Mesodermal cell (in vitro differentiated cells): ENCODE results near the gene INS.
"Not testable (repeated sequence)": the region's sequence is repeated elsewhere in the genome, so short reads cannot be mapped to it uniquely, and the experiment has no call there.

Experiments used
- H3K27ac ChIP-seq: 2 replicates; pipeline ENCODE4 v1.7.0; 2013; ENCODE audit warnings: mild to moderate bottlenecking, low read depth, low read length, moderate library complexity; ENCODE audit not compliant: severe bottlenecking
- H3K36me3 ChIP-seq: 2 replicates; pipeline ENCODE4 v1.7.1; 2013; ENCODE audit warnings: mild to moderate bottlenecking, low read length, moderate library complexity; ENCODE audit not compliant: control insufficient read depth, insufficient read depth
- H3K4me1 ChIP-seq: one replicate; pipeline ENCODE4 v1.7.1; 2013; ENCODE audit warnings: mild to moderate bottlenecking, low read length; ENCODE audit not compliant: insufficient read depth, control insufficient read depth, poor library complexity, severe bottlenecking
- H3K4me3 ChIP-seq: 2 replicates; pipeline ENCODE4 v1.7.0; 2013; ENCODE audit warnings: low read length, control low read depth, mild to moderate bottlenecking; ENCODE audit not compliant: insufficient read depth, poor library complexity, severe bottlenecking; ENCODE audit errors: extremely low read depth
- H3K9me3 ChIP-seq: 2 replicates; pipeline ENCODE4 v1.7.1; 2013; ENCODE audit warnings: mild to moderate bottlenecking, low read length, moderate library complexity; ENCODE audit not compliant: control insufficient read depth
- WGBS, 2 experiments: methylation state at CpG; one replicate each; pipeline ENCODE4 v1.1.5; 2013; ENCODE audit warnings: missing lambda C conversion rate in 2 of 2; ENCODE audit not compliant: insufficient coverage in 2 of 2; 5-methylcytosine and 5-hydroxymethylcytosine counted together

INS gene

DNA sequence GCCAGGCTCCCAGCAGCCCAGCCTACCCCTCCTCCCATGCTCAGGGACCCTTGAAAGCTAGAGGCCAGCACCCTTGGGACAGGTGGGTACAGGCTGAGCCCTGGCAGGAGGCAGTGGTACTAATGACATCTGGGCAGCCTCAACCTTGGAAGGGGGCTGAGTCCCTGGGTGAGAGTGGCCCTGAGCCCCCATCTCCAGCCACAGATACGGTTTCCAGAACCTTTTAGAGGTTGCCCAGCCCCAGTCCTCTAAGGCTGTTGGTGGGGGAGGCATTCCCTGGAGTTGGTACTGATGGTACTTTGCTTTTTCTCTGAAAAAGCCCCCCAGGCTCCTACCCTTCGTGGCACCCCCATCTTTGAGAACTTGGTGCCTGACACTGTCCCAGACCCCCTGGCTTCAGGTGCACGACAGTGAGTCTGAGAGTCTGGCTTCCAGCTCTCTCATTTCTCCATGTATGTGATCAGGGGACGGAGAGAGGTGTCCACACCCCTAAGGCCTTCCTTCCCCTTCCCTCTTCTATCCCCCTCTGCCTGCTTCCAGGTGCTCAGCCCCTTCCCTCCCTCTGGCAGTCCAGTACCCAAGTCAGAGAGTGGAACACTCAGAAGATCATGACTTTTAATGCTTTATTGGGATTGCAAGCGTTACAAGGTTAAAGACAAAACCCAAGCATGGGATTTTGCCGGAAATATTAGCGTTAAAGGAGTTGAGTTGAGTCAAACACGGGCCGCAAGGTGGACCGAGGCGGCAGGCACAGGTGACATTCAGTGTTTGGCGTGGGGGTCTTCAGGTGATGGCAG, 32.3 kb downstream of the INS start:
- WGBS, 2 experiments: 92 to 94% methylated on average over 11 of the region's 12 CpGs
- peaks cover 5% of the 10 kb centered on the region for H3K36me3 ChIP-seq
- H3K4me3 ChIP-seq: no peak overlapping the region
- H3K27ac ChIP-seq: no peak overlapping the region
- no peaks in the 10 kb centered on the region for H3K4me1 ChIP-seq
- H3K9me3 ChIP-seq: no peaks in the 10 kb centered on the region

DNA sequence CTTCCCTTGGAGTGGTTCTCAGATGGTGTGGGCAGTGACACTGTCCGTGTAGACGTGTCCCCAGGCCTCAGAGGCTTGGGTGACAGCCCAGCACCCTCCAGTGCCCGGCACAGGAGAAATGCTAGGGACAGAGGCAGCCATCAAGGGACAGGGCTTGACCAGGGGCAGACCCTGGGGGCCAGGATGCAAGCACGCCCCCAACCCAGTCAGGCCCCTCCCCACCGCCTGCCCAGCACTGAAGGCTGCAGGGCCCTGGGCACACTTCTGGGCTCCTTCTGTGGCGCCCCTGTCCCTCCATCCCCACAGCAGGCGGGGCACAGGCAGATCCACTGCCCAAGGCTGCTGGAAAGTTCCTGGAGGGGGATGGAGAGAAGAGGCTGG, 32.9 kb downstream of the INS start:
- no peak overlapping the region for H3K27ac ChIP-seq
- H3K36me3 ChIP-seq: peaks cover 5% of the 10 kb centered on the region
- no peaks in the 10 kb centered on the region for H3K9me3 ChIP-seq
- H3K4me1 ChIP-seq: no peaks in the 10 kb centered on the region
- no peak overlapping the region for H3K4me3 ChIP-seq
- WGBS, 2 experiments: 85 to 88% methylated on average over 3 to 4 of the region's 7 CpGs

DNA sequence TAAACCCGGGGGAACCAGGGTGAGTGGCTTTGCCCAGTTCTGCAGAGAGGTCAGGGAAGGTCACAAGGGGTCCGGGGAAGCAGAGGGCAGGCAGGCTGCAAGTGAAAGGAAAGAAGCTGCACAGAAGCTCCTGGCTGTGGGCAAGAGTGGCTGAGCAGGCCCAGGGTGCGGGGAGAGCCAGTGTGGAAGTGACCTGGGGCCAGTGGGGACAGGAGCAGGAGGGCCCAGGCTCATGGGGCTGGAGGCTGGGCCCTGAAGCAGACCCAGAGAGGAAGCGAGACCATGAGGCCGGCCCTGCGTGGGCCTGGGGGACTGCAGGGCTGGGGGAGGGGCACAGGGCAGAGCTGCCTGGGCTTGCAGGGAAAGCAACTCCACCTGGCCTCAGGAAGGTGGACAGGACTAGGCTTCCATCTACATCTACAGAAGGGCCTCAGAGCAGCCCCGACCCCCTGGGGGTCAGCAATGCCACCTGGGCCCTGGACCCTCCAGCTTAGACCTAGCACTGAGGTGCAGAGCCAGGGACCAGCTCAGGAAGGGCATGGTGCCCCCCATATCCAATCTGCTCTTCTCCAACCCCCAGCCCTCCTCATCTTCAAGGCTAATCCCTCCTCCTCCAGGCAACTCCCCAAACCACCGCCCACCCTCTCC, 33.4 kb downstream of the INS start:
- 77 to 89% methylated on average over 6 to 8 of the region's 8 CpGs for WGBS, 2 experiments
- H3K9me3 ChIP-seq: no peaks in the 10 kb centered on the region
- no peak overlapping the region for H3K27ac ChIP-seq
- H3K4me3 ChIP-seq: no peak overlapping the region
- peaks cover 5% of the 10 kb centered on the region for H3K36me3 ChIP-seq
- H3K4me1 ChIP-seq: peaks cover 3% of the 10 kb centered on the region

DNA sequence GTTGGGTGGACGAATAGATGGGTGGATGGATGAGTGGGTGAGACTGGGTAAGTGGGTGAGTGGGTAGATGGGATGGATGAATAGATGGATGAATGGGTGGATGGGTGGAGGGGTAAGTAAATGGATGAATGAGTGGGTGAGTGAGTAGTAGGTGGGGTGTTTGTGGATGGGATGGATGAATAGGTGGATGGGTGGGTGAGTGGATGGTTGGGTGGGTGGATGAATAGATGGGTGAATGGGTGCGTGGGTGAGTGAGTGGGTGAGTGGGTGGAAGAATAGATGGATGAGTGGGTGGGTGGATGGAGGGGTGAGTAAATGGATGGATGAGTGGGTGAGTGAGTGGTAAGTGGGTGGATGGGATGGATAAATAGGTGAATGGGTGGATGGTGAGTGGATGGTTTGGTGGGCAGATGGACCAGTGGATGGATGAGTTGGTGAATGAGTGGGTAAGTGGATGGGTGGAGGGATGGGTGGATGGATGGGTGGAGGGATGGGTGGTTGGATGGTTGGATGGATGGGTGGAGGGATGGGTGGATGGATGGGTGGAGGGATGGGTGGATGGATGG, 34.4 kb downstream of the INS start:
- Histone ChIP-seq H3K4me1 (peaks cover 13% of the 10 kb centered on the region), H3K9me3 (no peaks in the 10 kb centered on the region), H3K4me3 (no peak overlapping the region), H3K36me3 (peaks cover under 1% of the 10 kb centered on the region), H3K27ac (no peak overlapping the region)
- WGBS, 2 experiments: 81 to 82% methylated on average over 2 of the region's 2 CpGs

DNA sequence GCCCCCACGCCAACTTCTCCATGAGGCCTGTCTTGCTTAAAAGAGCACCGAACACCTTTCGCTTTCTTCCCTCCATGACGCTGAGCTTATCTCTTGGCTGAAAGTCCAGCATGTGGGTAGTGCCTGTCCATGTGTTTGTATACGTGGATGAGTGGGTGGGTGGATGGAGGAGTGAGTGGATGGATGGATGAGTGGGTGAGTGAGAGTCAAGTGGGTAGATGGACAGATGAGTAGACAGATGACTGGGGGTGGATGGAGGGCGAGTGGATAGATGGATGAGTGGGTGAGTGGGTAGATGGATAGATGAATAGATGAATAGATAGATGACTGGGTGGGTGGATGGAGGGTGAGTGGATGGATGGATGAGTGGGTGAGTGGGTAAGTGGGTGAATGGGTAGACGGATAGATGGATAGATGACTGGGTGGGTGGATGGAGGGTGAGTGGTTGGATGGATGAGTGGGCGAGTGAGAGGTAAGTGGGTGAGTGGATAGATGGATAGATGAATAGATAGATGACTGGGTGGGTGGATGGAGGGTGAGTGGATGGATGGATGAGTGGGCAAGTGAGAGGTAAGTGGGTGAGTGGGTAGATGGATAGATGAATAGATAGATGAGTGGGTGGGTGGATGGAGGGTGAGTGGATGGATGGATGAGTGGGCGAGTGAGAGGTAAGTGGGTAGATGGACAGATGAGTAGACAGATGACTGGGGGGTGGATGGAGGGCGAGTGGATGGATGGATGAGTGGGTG, 36.1 kb downstream of the INS start:
- not testable (repeated sequence) for H3K36me3 ChIP-seq, H3K27ac ChIP-seq, H3K9me3 ChIP-seq, H3K4me3 ChIP-seq
- WGBS, 2 experiments: 90 to 94% methylated on average over 7 to 8 of the region's 10 CpGs
- H3K4me1 ChIP-seq: peaks cover 21% of the 10 kb centered on the region

DNA sequence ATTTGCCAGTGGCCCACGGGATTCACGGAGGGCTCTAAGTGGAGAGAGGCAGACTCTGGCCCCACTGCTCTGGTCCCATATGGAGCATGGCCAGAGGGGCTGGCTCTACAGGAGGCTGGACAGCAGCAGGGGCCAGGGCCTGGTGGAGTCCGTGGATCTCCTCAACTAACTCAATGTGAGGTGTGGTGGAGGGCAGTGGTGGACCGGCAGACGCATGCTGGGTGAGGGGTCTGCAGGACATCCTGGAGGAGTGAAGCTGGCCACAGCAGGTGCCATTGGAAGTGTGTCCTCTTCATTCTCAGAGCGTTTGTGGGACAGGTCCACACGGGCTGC, 37.4 kb downstream of the INS start:
- Histone ChIP-seq H3K36me3 (no peaks in the 10 kb centered on the region), H3K4me1 (peaks cover 21% of the 10 kb centered on the region), H3K4me3 (no peak overlapping the region), H3K9me3 (no peaks in the 10 kb centered on the region), H3K27ac (no peak overlapping the region)
- 90 to 94% methylated on average over 4 to 6 of the region's 7 CpGs for WGBS, 2 experiments

DNA sequence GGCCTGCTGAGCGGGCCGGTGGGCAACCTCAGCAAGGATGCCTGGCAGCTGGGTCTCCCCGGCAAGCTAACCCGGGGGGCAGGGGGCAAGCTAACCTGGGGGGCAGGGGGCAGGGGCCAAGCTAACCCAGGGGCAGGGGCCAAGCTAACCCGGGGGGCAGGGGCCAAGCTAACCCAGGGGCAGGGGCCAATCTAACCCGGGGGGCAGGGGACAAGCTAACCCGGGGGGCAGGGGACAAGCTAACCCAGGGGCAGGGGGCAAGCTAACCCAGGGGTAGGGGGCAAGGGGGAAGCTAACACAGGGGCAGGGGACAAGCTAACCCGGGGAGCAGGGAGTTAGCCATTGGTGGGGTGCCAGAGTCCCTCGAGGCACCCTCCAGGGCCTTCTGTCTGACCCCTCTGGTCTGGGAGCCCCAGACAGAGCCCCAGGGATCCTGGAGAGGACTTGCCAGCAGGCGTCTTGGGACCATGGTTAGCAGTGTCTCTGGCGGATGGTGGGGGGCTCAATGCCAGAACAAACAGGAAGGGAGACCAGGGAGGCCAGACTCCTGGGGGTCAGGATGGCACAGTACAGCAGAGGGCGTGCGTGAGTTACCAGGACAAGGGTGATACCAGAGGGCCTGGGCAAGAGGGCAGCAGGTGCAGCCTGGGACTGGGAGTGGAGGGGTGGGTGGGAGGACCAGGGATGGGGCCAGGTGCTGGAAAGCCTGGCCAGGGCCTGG, 37.9 kb downstream of the INS start:
- Histone ChIP-seq H3K36me3 (no peaks in the 10 kb centered on the region), H3K9me3 (no peaks in the 10 kb centered on the region), H3K27ac (no peak overlapping the region), H3K4me3 (no peak overlapping the region), H3K4me1 (peaks cover 21% of the 10 kb centered on the region)
- 91 to 94% methylated on average over 8 to 10 of the region's 13 CpGs for WGBS, 2 experiments

DNA sequence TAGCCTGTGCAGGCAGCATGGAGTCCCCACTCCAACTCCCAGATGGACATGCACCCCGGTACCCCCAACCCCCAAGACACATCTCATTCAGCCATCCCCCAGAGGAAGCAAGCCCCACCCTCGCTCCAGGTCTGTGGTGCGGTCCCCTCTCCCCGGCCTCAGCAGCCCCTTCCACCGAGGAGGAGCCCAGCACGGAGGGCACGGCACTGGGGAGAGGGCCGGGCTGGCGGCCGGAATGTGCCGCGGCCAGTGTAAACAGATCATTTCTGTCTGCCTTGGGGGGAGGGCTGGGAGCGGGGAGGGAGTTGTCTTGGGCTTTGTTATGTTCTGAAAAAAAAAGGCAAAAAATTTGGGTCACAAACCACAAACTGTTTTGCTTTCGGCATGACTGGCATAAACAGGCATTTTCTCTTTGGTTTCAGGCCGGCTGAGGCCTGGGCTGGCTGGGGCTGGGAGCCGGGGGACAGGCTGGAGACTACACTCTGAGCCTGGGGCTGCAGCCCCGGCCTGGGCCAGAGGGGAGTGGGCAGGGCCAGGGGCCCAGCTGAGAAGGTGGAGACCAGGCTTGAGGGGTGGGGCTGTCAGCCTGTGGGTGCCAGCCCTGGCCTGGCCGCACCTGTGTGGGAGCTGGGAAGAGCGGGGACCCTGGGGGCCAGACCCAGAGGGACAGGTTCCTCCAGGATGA, 38.6 kb downstream of the INS start:
- H3K4me1 ChIP-seq: peaks cover 21% of the 10 kb centered on the region
- no peak overlapping the region for H3K4me3 ChIP-seq
- peak overlapping the region; percentile 46 for H3K27ac ChIP-seq
- H3K9me3 ChIP-seq: no peaks in the 10 kb centered on the region
- 47 to 63% methylated on average over 10 to 17 of the region's 19 CpGs for WGBS, 2 experiments
- H3K36me3 ChIP-seq: no peaks in the 10 kb centered on the region

DNA sequence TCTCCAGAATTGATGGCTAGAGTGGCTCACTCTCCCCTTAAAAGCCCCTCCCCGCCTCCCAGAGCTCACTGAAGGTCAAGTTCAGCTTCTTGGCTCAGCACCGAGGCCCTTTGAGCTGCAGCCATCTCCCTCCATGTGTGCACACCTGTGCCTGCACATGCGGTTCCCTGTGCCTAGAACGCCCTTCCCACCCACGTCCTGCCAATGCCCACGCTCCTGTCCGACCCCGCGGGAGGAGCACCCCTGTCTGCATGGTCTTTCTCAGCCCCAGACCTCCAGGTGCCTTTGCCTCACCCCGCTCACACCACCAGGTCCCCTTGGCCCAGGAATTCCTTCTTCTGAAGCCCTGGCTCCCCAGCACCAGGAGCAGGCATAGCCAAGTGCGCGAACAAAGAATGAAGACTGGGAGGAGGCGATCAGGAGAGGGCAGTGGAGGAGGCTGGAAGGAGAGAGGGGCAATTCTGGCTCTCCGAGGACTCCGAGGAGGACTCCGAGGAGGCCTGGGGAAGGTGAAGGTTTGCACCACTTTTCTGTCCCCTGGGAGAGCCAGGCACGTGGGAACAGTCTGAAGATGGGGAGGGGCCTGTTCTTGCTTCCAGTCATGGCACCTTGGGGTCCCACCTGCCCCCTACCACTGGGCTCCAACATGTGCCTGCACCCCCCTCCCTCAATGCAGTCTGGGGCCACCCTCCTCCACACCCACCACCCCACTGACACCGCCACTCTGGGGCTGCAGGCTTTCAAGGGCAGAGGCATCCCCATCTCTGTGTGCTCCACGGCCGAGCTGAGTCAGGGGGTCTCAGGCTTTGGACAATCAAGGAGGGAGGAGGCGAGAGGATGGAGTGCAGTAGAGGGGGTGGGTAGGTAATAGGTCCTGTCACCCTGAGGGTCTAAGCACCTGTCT, 39.5 kb downstream of the INS start:
- no peak overlapping the region for H3K27ac ChIP-seq
- H3K9me3 ChIP-seq: peaks cover 3% of the 10 kb centered on the region
- no peak overlapping the region for H3K4me3 ChIP-seq
- 87 to 92% methylated on average over 8 to 19 of the region's 21 CpGs for WGBS, 2 experiments
- peaks cover 21% of the 10 kb centered on the region for H3K4me1 ChIP-seq
- H3K36me3 ChIP-seq: no peaks in the 10 kb centered on the region
